ENCODE measurements around the gene BICDL2.

Gene BICDL2

GRCh38 chr16:3023415-3023668, 13.4 kb downstream of the BICDL2 start:
- DNase-seq, result peak; percentile 93

GRCh38 chr16:3022684-3023414, 13.9 kb downstream of the BICDL2 start:
- DNase-seq, result no peak

DNA sequence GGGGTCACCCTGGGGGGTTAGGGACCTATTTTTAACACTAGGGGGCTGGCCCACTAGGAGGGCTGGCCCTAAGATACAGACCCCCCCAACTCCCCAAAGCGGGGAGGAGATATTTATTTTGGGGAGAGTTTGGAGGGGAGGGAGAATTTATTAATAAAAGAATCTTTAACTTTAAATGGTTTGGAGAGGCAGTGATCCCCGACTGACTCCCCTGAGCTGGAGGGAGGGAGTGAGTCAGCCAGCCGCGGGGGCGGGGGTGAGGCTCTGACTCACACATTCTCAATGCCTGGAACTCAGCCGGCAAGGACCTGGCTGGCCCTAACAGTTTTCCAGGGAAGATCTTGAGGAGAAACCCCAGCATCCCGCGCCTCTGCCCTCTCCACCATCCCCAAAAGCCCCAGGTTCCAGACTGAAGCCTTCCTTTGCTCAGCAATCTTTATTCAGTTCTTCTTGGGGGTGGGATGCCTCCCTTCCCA, 14.5 kb downstream of the BICDL2 start:
- DNase-seq, result peak; percentile 94

- DNase-seq, result peak; percentile 91
Observed at GRCh38 chr16:3021449-3022207, 15.1 kb downstream of the BICDL2 start.

- DNase-seq, result peak; percentile 89
Observed at GRCh38 chr16:3020604-3021448, 15.9 kb downstream of the BICDL2 start.

- peak; percentile 43 for DNase-seq
Observed at GRCh38 chr16:3020247-3020603, 16.5 kb downstream of the BICDL2 start, which contains the start of gene TNFRSF12A. TSS of gene TNFRSF12A (plus strand) at chr16:3020368. CDS start at chr16:3020398, 30 bp downstream.

GRCh38 chr16:3019594-3020246, 17.0 kb downstream of the BICDL2 start:
- DNase-seq, result no peak

DNA sequence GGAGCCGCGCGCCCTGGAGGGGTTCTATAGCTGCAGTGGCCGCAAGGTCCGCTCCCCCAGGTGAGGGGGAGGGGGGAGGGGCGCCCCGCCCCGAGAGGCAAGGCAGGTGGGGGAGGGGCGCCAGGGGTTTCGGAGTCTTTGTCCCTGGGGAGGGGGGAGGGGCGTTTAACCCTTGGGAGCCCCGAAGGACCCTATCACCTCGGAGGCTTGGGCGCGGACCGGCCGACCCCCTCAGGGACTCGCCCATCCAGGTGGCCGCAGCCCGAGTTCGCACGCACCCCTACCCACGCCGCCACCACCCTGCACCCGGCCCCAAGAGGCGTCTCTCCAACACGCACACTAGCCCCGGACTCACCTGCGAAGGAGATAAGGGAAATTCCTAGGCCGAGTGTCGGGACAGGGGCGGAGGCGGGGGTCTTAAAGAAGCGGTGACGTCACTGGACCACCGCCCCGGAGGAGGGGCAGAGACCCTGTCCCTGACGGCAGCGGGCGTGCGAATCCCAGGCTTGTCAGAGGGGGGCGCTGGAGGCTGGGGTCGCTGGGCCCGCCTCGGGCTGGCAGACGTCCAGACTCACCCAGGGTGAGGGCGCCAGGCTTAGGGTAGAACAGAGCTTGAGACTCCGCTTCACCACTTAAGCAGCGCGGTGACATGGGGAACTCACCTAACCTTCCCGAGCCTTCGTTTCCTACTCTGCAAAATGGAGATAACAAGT, 18.8 kb downstream of the BICDL2 start, which contains the start of gene CLDN6:
CLDN6 (minus strand) TSS at position 390 of the 713 bp plus-strand sequence. CDS start 2,162 bp downstream, outside the sequence.
- DNase-seq, result no peak

- no peak for DNase-seq
Observed at GRCh38 chr16:3017344-3017743, 19.4 kb downstream of the BICDL2 start.

GRCh38 chr16:3015865-3016521, 20.8 kb downstream of the BICDL2 start:
- DNase-seq, result no peak

- DNase-seq, result no peak
Observed at GRCh38 chr16:3014971-3015370, 21.8 kb downstream of the BICDL2 start.

DNA sequence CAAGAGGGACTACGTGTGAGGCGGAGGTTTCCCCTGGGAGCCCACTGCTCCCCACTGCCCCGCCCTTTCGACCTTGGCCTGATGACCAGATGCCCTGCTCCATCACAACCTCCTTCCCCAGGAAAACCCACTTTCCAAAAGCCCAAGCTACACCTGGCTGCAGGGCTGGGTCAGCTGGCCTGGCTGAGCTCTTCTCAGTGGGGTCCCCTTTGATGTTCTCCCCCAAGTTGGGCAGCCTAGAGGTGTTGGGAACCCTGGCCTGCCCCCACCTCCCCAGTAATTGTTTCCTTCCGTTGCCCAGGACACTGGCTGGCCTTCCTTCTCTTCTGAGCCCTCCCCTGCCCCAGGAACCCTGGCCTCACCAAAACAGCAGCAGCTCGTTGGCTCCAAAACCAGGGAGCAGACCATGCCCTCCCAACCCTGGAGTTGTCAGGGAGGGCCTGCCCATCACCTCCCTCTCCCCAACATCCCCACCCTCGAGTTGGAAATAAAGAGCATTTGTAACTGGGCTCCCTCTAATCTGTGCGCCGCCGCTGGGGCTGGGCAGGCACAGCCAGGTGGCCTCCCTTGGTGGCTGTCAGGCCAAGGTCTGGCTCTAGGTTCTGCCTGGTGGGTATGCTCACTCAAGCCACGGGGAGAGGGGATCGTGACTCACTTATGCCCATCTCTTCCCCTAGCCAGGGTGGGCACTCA, 22.6 kb downstream of the BICDL2 start:
- no peak for DNase-seq

DNA sequence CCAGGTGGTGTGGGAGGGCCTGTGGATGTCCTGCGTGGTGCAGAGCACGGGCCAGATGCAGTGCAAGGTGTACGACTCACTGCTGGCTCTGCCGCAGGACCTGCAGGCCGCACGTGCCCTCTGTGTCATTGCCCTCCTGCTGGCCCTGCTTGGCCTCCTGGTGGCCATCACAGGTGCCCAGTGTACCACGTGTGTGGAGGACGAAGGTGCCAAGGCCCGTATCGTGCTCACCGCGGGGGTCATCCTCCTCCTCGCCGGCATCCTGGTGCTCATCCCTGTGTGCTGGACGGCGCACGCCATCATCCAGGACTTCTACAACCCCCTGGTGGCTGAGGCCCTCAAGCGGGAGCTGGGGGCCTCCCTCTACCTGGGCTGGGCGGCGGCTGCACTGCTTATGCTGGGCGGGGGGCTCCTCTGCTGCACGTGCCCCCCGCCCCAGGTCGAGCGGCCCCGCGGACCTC, 23.2 kb downstream of the BICDL2 start:
- DNase-seq, result no peak

DNA sequence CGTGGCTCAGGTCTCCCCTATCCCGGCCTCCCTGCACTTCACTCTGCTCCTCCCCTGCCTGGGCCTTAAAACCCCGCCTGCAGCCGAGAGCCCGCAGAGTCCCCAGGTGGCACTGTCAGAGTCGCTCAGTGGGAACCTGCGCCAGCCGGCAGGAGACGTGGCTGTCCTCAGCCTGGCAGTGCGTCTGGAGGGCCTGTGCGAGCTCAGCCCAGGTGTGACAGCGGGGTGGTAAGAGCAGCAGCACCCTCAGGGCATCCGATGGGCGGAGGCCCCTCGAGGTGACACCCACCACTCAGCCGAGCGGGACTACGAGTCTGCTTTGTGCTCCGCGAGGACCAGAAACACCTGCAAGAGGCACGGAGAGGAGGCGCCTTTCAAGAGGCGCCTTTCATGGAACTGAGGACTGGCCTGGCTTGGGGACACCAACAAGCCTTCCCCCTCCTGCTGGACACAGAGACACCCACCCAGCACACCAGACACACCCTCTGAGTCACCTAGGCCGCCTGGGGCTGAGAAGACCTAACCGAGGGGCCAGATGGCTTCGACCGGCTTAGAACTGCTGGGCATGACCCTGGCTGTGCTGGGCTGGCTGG, 23.8 kb downstream of the BICDL2 start, which contains the start of gene CLDN9:
CLDN9 (plus strand) TSS at position 96 of the 593 bp plus-strand sequence; CDS start at position 536, 440 bp downstream.
- no peak for DNase-seq

DNA sequence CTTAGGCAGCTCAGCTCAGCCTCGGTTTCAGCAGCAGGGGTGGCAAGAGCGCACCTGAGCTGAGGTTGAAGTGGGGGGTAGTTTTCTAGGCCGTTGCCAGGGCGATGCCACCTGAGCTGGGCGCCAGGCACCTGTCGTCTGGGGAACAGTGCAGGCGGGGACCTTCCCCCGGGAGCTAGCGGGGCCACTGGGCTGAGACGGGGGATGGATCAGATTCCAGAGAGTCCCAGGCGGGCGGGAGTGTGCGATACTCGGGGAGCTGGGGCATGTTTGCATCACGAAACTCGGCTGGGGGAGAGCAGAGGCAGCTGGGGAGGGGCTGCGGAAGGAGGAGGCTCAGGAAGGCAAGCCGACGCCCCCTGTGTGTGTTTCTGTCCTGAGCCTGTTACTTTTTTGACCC, 24.5 kb downstream of the BICDL2 start:
- DNase-seq, result no peak

DNA sequence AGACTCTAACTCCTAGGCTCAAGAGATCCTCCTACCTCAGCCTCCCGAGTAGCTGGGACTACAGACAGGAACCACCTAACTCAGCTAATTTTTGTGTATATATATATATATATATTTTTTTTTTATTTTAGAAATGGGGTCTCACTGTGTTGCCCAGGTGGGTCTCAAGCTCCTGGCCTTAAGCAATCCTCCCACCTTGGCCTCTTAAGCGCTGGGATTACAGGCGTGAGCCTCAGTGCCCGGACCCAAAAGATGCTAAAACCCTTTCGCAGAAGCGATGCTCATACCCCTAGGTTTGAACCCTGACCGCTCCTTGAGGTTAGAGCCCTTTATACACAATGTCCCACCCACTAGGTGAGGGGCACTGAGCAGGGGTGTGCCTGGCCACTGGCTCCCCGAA, 26.2 kb downstream of the BICDL2 start:
- DNase-seq, result no peak

GRCh38 chr16:3009568-3010390, 27.0 kb downstream of the BICDL2 start:
- no peak for DNase-seq

GRCh38 chr16:3008690-3009037, 28.1 kb downstream of the BICDL2 start:
- DNase-seq, result no peak

DNA sequence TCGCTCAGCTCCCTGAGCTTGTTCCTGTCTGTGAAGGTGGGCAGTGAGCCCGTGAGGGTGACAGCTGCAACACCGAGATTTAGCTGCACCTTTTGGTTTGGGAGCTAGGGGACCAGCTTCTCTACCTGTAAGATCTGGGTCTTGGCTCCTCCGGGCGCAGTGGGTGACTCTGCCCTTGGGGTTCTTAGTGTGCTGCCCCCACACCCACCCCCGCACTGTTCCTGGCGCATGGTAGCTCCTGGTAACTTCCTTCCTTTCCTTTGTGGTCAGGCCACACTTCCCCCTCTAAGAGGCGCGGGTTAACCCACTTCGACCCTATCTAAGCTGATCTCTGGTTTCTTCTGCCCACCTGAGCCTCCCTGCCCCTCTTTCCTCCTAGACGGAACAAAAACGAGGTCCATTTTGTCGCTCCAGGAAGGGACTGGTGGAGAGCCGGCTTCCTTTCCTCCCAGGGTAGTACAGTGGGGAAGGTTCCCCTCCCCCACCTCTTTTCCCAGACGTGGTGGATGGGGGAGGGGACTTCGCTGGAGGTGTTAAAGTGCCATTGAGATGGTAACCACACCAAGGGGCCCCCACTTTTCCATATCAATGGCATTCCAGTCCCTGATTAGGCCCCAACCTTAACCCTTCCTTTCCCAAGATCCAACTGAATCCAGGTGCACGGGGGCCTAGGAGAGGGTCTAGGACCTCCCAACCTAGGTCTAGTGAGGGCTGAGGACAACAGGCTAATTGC, 28.6 kb downstream of the BICDL2 start:
- DNase-seq, result no peak
